ENCODE data around the gene C14orf132.

DNA sequence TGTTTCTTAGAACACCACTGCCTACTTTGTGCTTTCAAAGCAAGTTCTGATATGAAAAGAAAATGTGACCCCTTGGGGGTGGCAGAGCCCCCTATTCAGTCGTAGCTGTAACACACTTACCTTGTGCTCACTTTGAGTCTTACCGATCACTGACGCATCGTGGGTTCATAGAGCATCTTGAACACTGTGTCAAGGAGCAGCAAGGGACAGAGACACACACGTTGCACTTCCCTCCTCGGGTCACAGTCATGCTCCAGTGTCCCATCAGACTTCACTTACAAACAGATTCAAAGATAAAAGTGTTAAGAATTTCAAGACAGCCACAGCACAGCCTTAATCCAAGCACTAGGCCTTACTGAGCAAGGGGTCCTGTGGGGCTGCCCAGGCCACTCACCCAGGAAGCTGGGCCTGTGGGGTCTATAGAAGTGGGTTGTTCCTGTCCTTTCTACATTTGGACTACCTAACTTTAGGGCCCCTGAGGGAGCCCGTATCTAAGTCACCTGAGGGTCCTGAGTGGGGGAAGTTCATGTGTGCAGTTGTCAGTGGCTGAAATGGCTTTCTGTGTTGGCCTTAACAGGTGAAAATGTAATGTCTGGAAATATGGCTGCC, 90.1 kb downstream of the C14orf132 start:
- TF ChIP-seq POLR2A (IDR thresholded peaks at IDR 0.05; ENCODE audit: low read depth) (no peak), POLR2AphosphoS5 (IDR thresholded peaks at IDR 0.05) (no peak)

All from esophagus muscularis mucosa (tissue), 2 donors.